ENCODE measurements around the gene PRKG2. TPM values are rescaled to one million over a fixed set of nuclear protein-coding genes. Genes with fewer than 3 reads are reported as not detected.

The PRKG2 gene
- total RNA-seq, 1 donor from 2014 or later, result 2.3 TPM

DNA sequence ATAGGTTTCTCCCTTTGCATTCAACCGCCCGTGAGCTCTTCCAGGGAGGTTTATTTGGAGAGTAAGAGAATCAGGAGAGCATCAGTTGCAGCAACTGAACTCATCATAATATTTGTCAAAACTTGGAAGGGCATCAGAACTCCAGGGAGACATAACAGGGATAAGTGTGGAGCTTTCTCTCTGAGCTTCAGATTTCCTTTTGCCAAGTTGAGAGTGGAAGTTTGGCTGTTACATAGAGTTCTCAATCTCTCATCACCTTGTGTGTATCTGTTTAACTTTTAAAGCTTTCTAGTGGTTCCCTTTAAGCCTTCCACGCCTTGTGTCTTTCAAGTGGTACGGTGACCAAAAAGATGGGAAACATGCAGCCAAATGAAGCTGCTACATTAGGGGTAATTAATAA, 165.7 kb downstream of the PRKG2 start:
- TF ChIP-seq, protein P1, sequence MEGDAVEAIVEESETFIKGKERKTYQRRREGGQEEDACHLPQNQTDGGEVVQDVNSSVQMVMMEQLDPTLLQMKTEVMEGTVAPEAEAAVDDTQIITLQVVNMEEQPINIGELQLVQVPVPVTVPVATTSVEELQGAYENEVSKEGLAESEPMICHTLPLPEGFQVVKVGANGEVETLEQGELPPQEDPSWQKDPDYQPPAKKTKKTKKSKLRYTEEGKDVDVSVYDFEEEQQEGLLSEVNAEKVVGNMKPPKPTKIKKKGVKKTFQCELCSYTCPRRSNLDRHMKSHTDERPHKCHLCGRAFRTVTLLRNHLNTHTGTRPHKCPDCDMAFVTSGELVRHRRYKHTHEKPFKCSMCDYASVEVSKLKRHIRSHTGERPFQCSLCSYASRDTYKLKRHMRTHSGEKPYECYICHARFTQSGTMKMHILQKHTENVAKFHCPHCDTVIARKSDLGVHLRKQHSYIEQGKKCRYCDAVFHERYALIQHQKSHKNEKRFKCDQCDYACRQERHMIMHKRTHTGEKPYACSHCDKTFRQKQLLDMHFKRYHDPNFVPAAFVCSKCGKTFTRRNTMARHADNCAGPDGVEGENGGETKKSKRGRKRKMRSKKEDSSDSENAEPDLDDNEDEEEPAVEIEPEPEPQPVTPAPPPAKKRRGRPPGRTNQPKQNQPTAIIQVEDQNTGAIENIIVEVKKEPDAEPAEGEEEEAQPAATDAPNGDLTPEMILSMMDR (IDR thresholded peaks at IDR 0.05), result no peak
- TF ChIP-seq EZH2 (IDR thresholded peaks at IDR 0.05) (no peak), EZH2phosphoT487 (IDR thresholded peaks at IDR 0.05) (no peak)

DNA sequence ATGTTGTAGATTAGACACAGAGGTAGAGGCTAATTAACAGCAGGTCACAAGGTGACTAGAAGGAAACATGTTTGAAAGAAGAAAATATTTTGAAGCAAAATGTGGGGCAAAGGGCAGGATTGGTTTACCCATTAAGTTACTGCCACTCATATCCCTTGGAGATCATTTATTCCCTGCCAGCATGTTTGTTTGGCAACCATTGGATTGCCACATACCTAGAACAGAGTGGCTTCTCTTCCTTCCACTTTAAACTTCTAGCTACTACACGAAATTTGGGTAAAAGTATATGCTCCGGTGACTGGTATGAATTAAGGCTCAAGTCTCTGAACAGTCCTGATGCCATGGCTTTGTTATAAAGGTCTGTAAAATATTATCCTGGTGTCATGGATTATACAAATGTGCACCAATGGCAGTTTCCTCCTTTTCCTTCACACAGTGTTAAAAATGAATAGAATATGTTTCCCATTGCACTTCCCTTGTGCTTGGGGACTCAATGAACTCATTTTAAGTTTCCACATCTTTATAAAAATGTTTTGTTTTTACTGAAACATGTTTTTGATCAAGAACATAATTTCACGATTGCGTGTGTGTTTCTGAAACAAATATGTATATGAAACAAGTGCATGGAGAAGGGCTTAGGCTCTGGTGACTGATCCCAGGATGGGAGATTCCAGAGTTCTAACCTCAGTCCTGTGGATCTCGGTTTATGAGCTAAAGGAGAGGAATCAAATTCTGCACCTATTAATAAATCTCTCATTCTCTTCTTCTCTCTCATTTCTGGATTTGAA, 172.2 kb downstream of the PRKG2 start:
- no peak overlapping the region for H3K4me3 ChIP-seq
- no peak for DNase-seq (ENCODE audit: low spot score)
- no peak overlapping the region for H3K4me3 Mint-ChIP-seq
- H2AFZ ChIP-seq (replicated peaks), result no peak overlapping the region
- no peak overlapping the region for H3K4me2 ChIP-seq
- H3K27ac ChIP-seq, result no peak overlapping the region
- no peaks in the 10 kb centered on the region for H3K4me1 Mint-ChIP-seq
- no peaks in the 10 kb centered on the region for H3K9me3 ChIP-seq (ENCODE audit: low read depth)
- no peaks in the 10 kb centered on the region for H3K79me2 ChIP-seq (ENCODE audit: low read depth)
- no peak overlapping the region for H3K27ac Mint-ChIP-seq
- no peaks in the 10 kb centered on the region for H3F3A ChIP-seq (ENCODE audit: low read depth)
- H3K36me3 Mint-ChIP-seq, result no peaks in the 10 kb centered on the region
- no peak for TF ChIP-seq EZH2phosphoT487 (IDR thresholded peaks at IDR 0.05)
- TF ChIP-seq EZH2 (IDR thresholded peaks at IDR 0.05), result no peak
- TF ChIP-seq, protein P1 (IDR thresholded peaks at IDR 0.05), result no peak
- H3K36me3 ChIP-seq, result no peaks in the 10 kb centered on the region
- H3K9me3 Mint-ChIP-seq, result no peaks in the 10 kb centered on the region
- H3K27me3 Mint-ChIP-seq (ENCODE audit: insufficient read depth, low read depth), result no peaks in the 10 kb centered on the region
- H3K9ac ChIP-seq, result no peak overlapping the region
- H4K20me1 ChIP-seq (ENCODE audit: low read depth), result no peaks in the 10 kb centered on the region
- no peaks in the 10 kb centered on the region for H3K4me1 ChIP-seq
- peaks cover 45% of the 10 kb centered on the region for H3K27me3 ChIP-seq

More for the DNA sequence above, 165.7 kb downstream of the PRKG2 start:
- Histone ChIP-seq H3K4me3 (no peak overlapping the region), H4K20me1 (ENCODE audit: low read depth) (no peaks in the 10 kb centered on the region), H3K4me2 (no peak overlapping the region), H3K4me1 (no peaks in the 10 kb centered on the region), H3K36me3 (no peaks in the 10 kb centered on the region), H3K27ac (no peak overlapping the region), H3K79me2 (ENCODE audit: low read depth) (no peaks in the 10 kb centered on the region), H3K9ac (no peak overlapping the region), H3K27me3 (peaks cover 36% of the 10 kb centered on the region), H2AFZ (replicated peaks) (no peak overlapping the region), H3F3A (ENCODE audit: low read depth) (no peaks in the 10 kb centered on the region), H3K9me3 (ENCODE audit: low read depth) (no peaks in the 10 kb centered on the region)
- no peak for DNase-seq (ENCODE audit: low spot score)
- Mint-ChIP-seq H3K9me3 (no peaks in the 10 kb centered on the region), H3K4me1 (no peaks in the 10 kb centered on the region), H3K27ac (no peak overlapping the region), H3K27me3 (ENCODE audit: insufficient read depth, low read depth) (peaks cover 2% of the 10 kb centered on the region), H3K36me3 (no peaks in the 10 kb centered on the region), H3K4me3 (no peak overlapping the region)

DNA sequence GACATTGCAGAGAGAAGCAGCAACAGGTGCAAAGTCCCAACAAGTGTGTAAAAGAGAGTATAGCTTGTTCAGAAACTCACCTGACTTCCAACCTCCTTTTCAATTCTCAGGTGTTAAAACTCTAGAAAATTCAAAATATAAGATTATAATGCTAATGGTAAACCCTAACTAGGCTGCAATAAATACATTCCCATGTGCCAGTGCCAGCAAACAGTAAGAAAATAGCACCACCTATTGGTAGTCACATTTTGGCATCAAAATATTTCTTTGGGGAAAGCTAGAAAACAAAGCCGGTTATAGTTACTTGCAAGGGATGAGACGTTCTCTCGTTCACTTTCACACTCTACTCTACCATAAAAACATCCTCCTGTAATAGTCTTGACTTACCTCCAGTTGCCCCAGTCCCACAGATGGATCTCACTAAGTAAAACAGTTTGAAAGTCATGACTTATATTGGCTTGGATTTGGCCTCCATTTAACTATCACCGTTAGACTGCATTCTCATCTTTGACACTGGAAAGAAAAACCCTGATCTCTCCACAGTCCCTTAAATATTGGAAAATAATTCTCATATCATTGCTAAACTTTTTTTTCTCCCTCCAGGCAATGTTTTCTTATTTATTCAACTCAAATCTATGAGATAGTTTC, 174.9 kb downstream of the PRKG2 start:
- Histone ChIP-seq H3K4me1 (no peaks in the 10 kb centered on the region), H2AFZ (replicated peaks) (peak overlapping the region; percentile 40), H3K9me3 (ENCODE audit: low read depth) (no peaks in the 10 kb centered on the region), H3K79me2 (ENCODE audit: low read depth) (no peaks in the 10 kb centered on the region), H3K4me2 (no peak overlapping the region), H3K4me3 (no peak overlapping the region), H3K9ac (no peak overlapping the region), H3F3A (ENCODE audit: low read depth) (no peaks in the 10 kb centered on the region), H4K20me1 (ENCODE audit: low read depth) (no peaks in the 10 kb centered on the region), H3K27ac (no peak overlapping the region), H3K36me3 (no peaks in the 10 kb centered on the region), H3K27me3 (peaks cover 65% of the 10 kb centered on the region)
- H3K27me3 Mint-ChIP-seq (ENCODE audit: insufficient read depth, low read depth), result no peaks in the 10 kb centered on the region
- DNase-seq (ENCODE audit: low spot score), result peak; percentile 56
- no peak overlapping the region for H3K4me3 Mint-ChIP-seq
- no peaks in the 10 kb centered on the region for H3K9me3 Mint-ChIP-seq
- no peak for TF ChIP-seq EZH2 (IDR thresholded peaks at IDR 0.05)
- no peak for TF ChIP-seq EZH2phosphoT487 (IDR thresholded peaks at IDR 0.05)
- TF ChIP-seq, protein P1 (IDR thresholded peaks at IDR 0.05), result peak; percentile 79
- no peaks in the 10 kb centered on the region for H3K36me3 Mint-ChIP-seq
- no peak overlapping the region for H3K27ac Mint-ChIP-seq
- H3K4me1 Mint-ChIP-seq, result no peaks in the 10 kb centered on the region
